H1 (cell line): Measurements from ENCODE around the gene NUDT12. TPM values are rescaled to one million over a fixed set of nuclear protein-coding genes. Genes with fewer than 3 reads are reported as not detected.

Experiments used
- CTCF ChIA-PET: fragments of 300-600 bp; sonication (Branson Sonifier 250); formaldehyde crosslinking; loops from one replicate; lab custom pipeline; 2021; ENCODE audit not compliant: partially characterized antibody; lab: Charles Lee
- POLR2A ChIA-PET: fragments of 300-600 bp; sonication (Branson Sonifier 250); formaldehyde crosslinking; loops from one replicate; lab custom pipeline; 2021; ENCODE audit warnings: inconsistent platforms; ENCODE audit not compliant: partially characterized antibody; lab: Charles Lee
- DNase-seq, 2 experiments: peaks; one replicate each; pipeline versions ENCODE4 v3.0.0 to v3.0.0-alpha.2; 2010 to 2022; ENCODE audit warnings: low spot score in 2 of 2, low read depth in 1 of 2, mixed read lengths in 1 of 2
- FAIRE-seq: peaks from 2 replicates; lab custom pipeline; 2011; peaks lifted over from hg19 to GRCh38; lab: Jason Lieb, UNC
- H2AFZ ChIP-seq: 2 replicates; pipeline ENCODE4 v1.8.1; 2012; ENCODE audit warnings: low read length, inconsistent platforms
- H2AK5ac ChIP-seq: 2 replicates; pipeline ENCODE4 v1.6.1; 2013; ENCODE audit warnings: low read depth, low read length
- H2BK120ac ChIP-seq: replicated peaks from 2 replicates; pipeline ENCODE3; 2013; ENCODE audit warnings: low read depth, low read length, inconsistent platforms
- H2BK12ac ChIP-seq: 2 replicates; pipeline ENCODE4 v1.6.1; 2013; ENCODE audit warnings: low read depth, low read length
- H2BK15ac ChIP-seq: 2 replicates; pipeline ENCODE4 v1.6.1; 2013; ENCODE audit warnings: low read length
- H2BK20ac ChIP-seq: 2 replicates; pipeline ENCODE4 v1.6.1; 2013; ENCODE audit warnings: low read length
- H2BK5ac ChIP-seq: 2 replicates; pipeline ENCODE4 v1.6.1; 2013; ENCODE audit warnings: low read depth, low read length
- H3K14ac ChIP-seq: 2 replicates; pipeline ENCODE4 v1.6.1; 2013; ENCODE audit warnings: inconsistent platforms; ENCODE audit not compliant: insufficient read length
- H3K18ac ChIP-seq: 2 replicates; pipeline ENCODE4 v1.6.1; 2013; ENCODE audit warnings: low read length; ENCODE audit errors: extremely low read depth
- H3K23ac ChIP-seq: 2 replicates; pipeline ENCODE4 v1.6.1; 2013; ENCODE audit warnings: inconsistent platforms; ENCODE audit not compliant: insufficient read length
- H3K23me2 ChIP-seq: 2 replicates; pipeline ENCODE4 v1.6.1; 2013; ENCODE audit warnings: low read depth, low read length
- H3K27ac ChIP-seq: 2 replicates; pipeline ENCODE4 v1.6.1; 2011; ENCODE audit warnings: low read depth, low read length, inconsistent platforms
- H3K27me3 ChIP-seq, 4 experiments: replicated peaks in 1 of 4; 1 replicate in 1 of 4; 2 replicates in 3 of 4; pipeline versions ENCODE4 v1.6.1 to v1.8.1; 2011 to 2013; ENCODE audit warnings: low read length in 3 of 4, mild to moderate bottlenecking in 3 of 4, inconsistent platforms in 2 of 4, mixed read lengths in 2 of 4, moderate library complexity in 1 of 4; ENCODE audit not compliant: control insufficient read depth in 3 of 4, insufficient read depth in 3 of 4; ENCODE audit errors: extremely low read depth in 1 of 4
- H3K36me3 ChIP-seq, 4 experiments: 2 replicates each; pipeline versions ENCODE4 v1.6.1 to v1.8.1; 2011 to 2013; ENCODE audit warnings: mild to moderate bottlenecking in 4 of 4, low read length in 3 of 4, moderate library complexity in 2 of 4, control low read depth in 1 of 4, inconsistent platforms in 1 of 4; ENCODE audit not compliant: insufficient read depth in 4 of 4, control insufficient read depth in 2 of 4
- H3K4ac ChIP-seq: replicated peaks from 2 replicates; pipeline ENCODE3; 2013; ENCODE audit warnings: low read length, low read depth, mixed read lengths, inconsistent platforms; ENCODE audit not compliant: insufficient read length
- H3K4me1 ChIP-seq, 4 experiments: replicated peaks in 1 of 4; 1 replicate in 1 of 4; 2 replicates in 3 of 4; pipeline versions ENCODE4 v1.6.1 to v1.8.1; 2011 to 2013; ENCODE audit warnings: low read length in 3 of 4, inconsistent platforms in 2 of 4, mixed read lengths in 1 of 4; ENCODE audit not compliant: insufficient read depth in 4 of 4, control insufficient read depth in 3 of 4
- H3K4me2 ChIP-seq, 2 experiments: 2 replicates each; pipeline versions ENCODE4 v1.6.1 to v1.8.1; 2011 to 2013; ENCODE audit warnings: low read depth in 2 of 2, low read length in 2 of 2, control low read depth in 1 of 2, inconsistent platforms in 1 of 2, mild to moderate bottlenecking in 1 of 2; ENCODE audit not compliant: insufficient read depth in 1 of 2
- H3K4me3 ChIP-seq, 4 experiments: fragments of 200-600, 300-600 bp in 1 of 4; sonication (generic), shearing (Covaris generic), sonication (Bioruptor Twin) in 1 of 4; 2 replicates each; pipeline versions ENCODE4 v1.5.1 to v1.8.1; 2011 to 2016; ENCODE audit warnings: low read length in 4 of 4, low read depth in 3 of 4, control low read depth in 2 of 4, inconsistent platforms in 2 of 4, mild to moderate bottlenecking in 2 of 4, mixed read lengths in 1 of 4, moderate library complexity in 1 of 4; ENCODE audit not compliant: insufficient read depth in 2 of 4; ENCODE audit errors: extremely low read depth in 1 of 4
- H3K56ac ChIP-seq: replicated peaks from 2 replicates; pipeline ENCODE3; 2013; ENCODE audit warnings: low read depth, mild to moderate bottlenecking, mixed read lengths, low read length, inconsistent platforms; ENCODE audit not compliant: insufficient read length
- H3K79me1 ChIP-seq: 2 replicates; pipeline ENCODE4 v1.6.1; 2013; ENCODE audit warnings: low read depth, low read length, control low read depth
- H3K79me2 ChIP-seq, 2 experiments: 2 replicates each; pipeline versions ENCODE4 v1.6.1 to v1.8.1; 2012 to 2013; ENCODE audit warnings: low read length in 2 of 2, mild to moderate bottlenecking in 2 of 2, inconsistent platforms in 1 of 2; ENCODE audit not compliant: insufficient read depth in 2 of 2, control insufficient read depth in 1 of 2
- H3K9ac ChIP-seq, 4 experiments: replicated peaks in 1 of 4; 1 replicate in 1 of 4; 2 replicates in 3 of 4; pipeline versions ENCODE4 v1.6.1 to v1.8.1; 2011 to 2013; ENCODE audit warnings: low read depth in 3 of 4, low read length in 3 of 4, control low read depth in 2 of 4, mild to moderate bottlenecking in 2 of 4, moderate library complexity in 2 of 4, inconsistent platforms in 1 of 4; ENCODE audit errors: extremely low read depth in 1 of 4
- H3K9me3 ChIP-seq, 2 experiments: 2 replicates each; pipeline versions ENCODE4 v1.6.1 to v1.8.1; 2012 to 2013; ENCODE audit warnings: mild to moderate bottlenecking in 2 of 2, moderate library complexity in 2 of 2, control low read depth in 1 of 2, inconsistent platforms in 1 of 2, low read depth in 1 of 2, low read length in 1 of 2, mixed read lengths in 1 of 2; ENCODE audit not compliant: insufficient read depth in 2 of 2
- H4K20me1 ChIP-seq, 2 experiments: replicated peaks in 1 of 2; 2 replicates each; pipeline versions ENCODE3 to v1.8.1; 2011 to 2013; ENCODE audit warnings: inconsistent platforms in 2 of 2, low read length in 2 of 2, mild to moderate bottlenecking in 1 of 2; ENCODE audit not compliant: insufficient read depth in 2 of 2, control insufficient read depth in 1 of 2
- H4K5ac ChIP-seq: 2 replicates; pipeline ENCODE4 v1.6.1; 2013; ENCODE audit warnings: low read length, low read depth, mixed read lengths, inconsistent platforms; ENCODE audit not compliant: insufficient read length
- H4K8ac ChIP-seq: 2 replicates; pipeline ENCODE4 v1.8.0; 2013; ENCODE audit warnings: mild to moderate bottlenecking, moderate library complexity, low read length, inconsistent platforms; ENCODE audit not compliant: insufficient read depth; ENCODE audit errors: extremely low read depth
- H4K91ac ChIP-seq: replicated peaks from 2 replicates; pipeline ENCODE3; 2013; ENCODE audit warnings: low read length, mixed read lengths, inconsistent platforms; ENCODE audit not compliant: insufficient read length
- CEBPB ChIP-seq: IDR thresholded peaks from 2 replicates; pipeline ENCODE4 v1.6.1; 2012; ENCODE audit warnings: low read depth, low read length
- CREB1 ChIP-seq: IDR thresholded peaks from 2 replicates; pipeline ENCODE4 v1.6.1; 2012; ENCODE audit warnings: inconsistent platforms
- HDAC2 ChIP-seq, 2 experiments: fragments of 300-600 bp in 1 of 2; sonication (generic) in 1 of 2; IDR thresholded peaks; 2 replicates each; pipeline ENCODE4 v1.6.1; 2011 to 2012; ENCODE audit warnings: low read depth in 2 of 2, low read length in 2 of 2, mild to moderate bottlenecking in 2 of 2, moderate library complexity in 2 of 2, borderline replicate concordance in 1 of 2, inconsistent platforms in 1 of 2
- JUN ChIP-seq: IDR thresholded peaks from 2 replicates; pipeline ENCODE4 v1.6.1; 2011; ENCODE audit warnings: low read depth, mild to moderate bottlenecking, improper control_type of control experiment, low read length
- RBBP5 ChIP-seq: IDR thresholded peaks from 2 replicates; pipeline ENCODE4 v1.7.1; 2012; ENCODE audit warnings: low read depth, mild to moderate bottlenecking, inconsistent platforms, low read length, moderate library complexity, borderline replicate concordance
- RFX5 ChIP-seq: IDR thresholded peaks from 2 replicates; pipeline ENCODE4 v1.6.1; 2011; ENCODE audit warnings: low read depth, low read length, improper control_type of control experiment, borderline replicate concordance
- RNF2 ChIP-seq: fragments of 200-900, 300-1000 bp; sonication (generic); IDR thresholded peaks from 2 replicates; pipeline ENCODE4 v1.7.1; 2016; ENCODE audit warnings: borderline replicate concordance, low read depth, mild to moderate bottlenecking, antibody characterized with exemption, low read length; ENCODE audit not compliant: poor library complexity, severe bottlenecking; ENCODE audit errors: missing control alignments
- RXRA ChIP-seq: IDR thresholded peaks from 2 replicates; pipeline ENCODE4 v1.6.1; 2011; ENCODE audit warnings: low read depth, mild to moderate bottlenecking, low read length, moderate library complexity; ENCODE audit not compliant: insufficient read depth
- SAP30 ChIP-seq: fragments of 300-600 bp; sonication (generic); IDR thresholded peaks from 2 replicates; pipeline ENCODE4 v1.7.1; 2012; ENCODE audit warnings: low read length, moderate library complexity, mild to moderate bottlenecking, inconsistent platforms; ENCODE audit not compliant: insufficient read depth, insufficient replicate concordance
- SIRT6 ChIP-seq: IDR thresholded peaks from one replicate; pipeline ENCODE4 v1.7.1; 2012; ENCODE audit warnings: low read length, inconsistent platforms
- SUZ12 ChIP-seq: fragments of 200-600 bp; sonication (generic); IDR thresholded peaks from 2 replicates; pipeline ENCODE4 v1.6.1; 2012; ENCODE audit warnings: mild to moderate bottlenecking, inconsistent platforms, low read length, moderate library complexity, mixed read lengths
- TCF12 ChIP-seq: IDR thresholded peaks from 2 replicates; pipeline ENCODE4 v1.6.1; 2011; ENCODE audit warnings: low read depth, mild to moderate bottlenecking, low read length
- ZNF274 ChIP-seq: IDR thresholded peaks from 2 replicates; pipeline ENCODE4 v1.7.0; 2012; ENCODE audit warnings: low read length, borderline replicate concordance; ENCODE audit errors: extremely low read depth
- polyA plus RNA-seq, 7 experiments: library from polyadenylated mRNA; depleted of rRNA in 3 of 7; stranded (reverse) in 5 of 7; unstranded in 2 of 7; fragments of >200 nt in 5 of 7; fragments of 200-250 nt in 2 of 7; gene quantifications; 1 replicate in 5 of 7; 2 replicates in 1 of 7; 4 replicates in 1 of 7; pipeline versions ENCODE4 v1.2.1 to v1.2.3, GENCODE V29; 2011 to 2013; ENCODE audit warnings: missing spikeins in 2 of 7, mixed read lengths in 2 of 7
- total RNA-seq: library from RNA; stranded (reverse); fragmentation: NEBNext Ultra II Directional; extraction: Animal tissue kit (Norgen Biotek cat#: 25700); gene quantifications from 2 replicates; pipeline ENCODE4 v1.2.1, GENCODE V29; 2021
- TF ChIP-seq, protein P1 (sequence below): IDR thresholded peaks from 2 replicates; pipeline ENCODE4 v1.6.1; 2011; ENCODE audit warnings: low read length, improper control_type of control experiment

NUDT12 gene
- total and polyA plus RNA-seq, 2 of the 8 experiments (the other 6 are each of a cell fraction or from before 2014, with no cell fraction given), result 3.6 to 12.5 TPM

DNA sequence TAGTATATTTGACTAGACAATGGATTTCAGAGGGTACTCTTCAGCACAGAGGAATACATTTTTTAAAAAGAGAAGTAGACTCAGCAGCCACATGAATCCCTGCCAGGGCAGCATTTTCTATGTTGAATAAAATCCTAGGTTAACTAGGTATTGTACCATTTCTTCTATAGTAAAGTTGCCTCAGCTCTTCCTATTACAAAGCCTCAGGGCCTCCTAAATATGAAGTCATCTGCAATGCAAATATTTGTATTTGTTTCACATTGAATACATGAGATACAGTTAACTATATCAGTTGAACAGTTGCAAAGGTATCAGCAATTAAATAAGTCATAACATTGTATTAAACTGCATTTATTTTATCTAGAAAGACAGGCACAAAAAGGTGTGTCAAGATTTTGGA, 59.5 kb downstream of the NUDT12 start:
- Histone ChIP-seq H3K4me3 (no peak overlapping the region), H3K18ac (no peak overlapping the region), H3K4me1 (peaks cover 3 to 11% (median 5%) of the 10 kb centered on the region in 4 experiments; a peak in 6 of 7 replicates), H3K27me3 (no peaks in the 10 kb centered on the region), H3K14ac (no peak overlapping the region), H4K91ac (no peak overlapping the region), H3K56ac (no peak overlapping the region), H2AK5ac (no peak overlapping the region), H3K4me2 (no peak overlapping the region; a peak in 1 of 4 replicates), H3K9ac (no peak overlapping the region), H4K20me1 (no peaks in the 10 kb centered on the region), H4K8ac (no peak overlapping the region), H3K9me3 (no peaks in the 10 kb centered on the region), H3K23ac (no peak overlapping the region), H2AFZ (0 out of 2 replicates have a peak overlapping the region, but pooled peaks have one; percentile 16), H3K27ac (no peak overlapping the region), H3K4ac (no peak overlapping the region), H2BK12ac (no peak overlapping the region), H2BK120ac (no peak overlapping the region), H4K5ac (no peak overlapping the region), H2BK20ac (no peak overlapping the region), H3K36me3 (no peaks in the 10 kb centered on the region), H2BK5ac (no peak overlapping the region), H3K79me2 (no peaks in the 10 kb centered on the region), H2BK15ac (no peak overlapping the region), H3K79me1 (no peaks in the 10 kb centered on the region), H3K23me2 (no peaks in the 10 kb centered on the region)
- DNase-seq (no peak), FAIRE-seq (no peak)
- ChIA-PET POLR2A (no interaction called here), CTCF (interaction anchor here (0.8 to 2.2 kb wide), 3 partner anchors 9 to 16 kb away, joined by 4 to 6 read pairs (median 4); no protein-coding TSS in a partner anchor)
- TF ChIP-seq RNF2 (no peak), CEBPB (no peak), SUZ12 (no peak), TCF12 (no peak), RFX5 (no peak), HDAC2 (IDR thresholded peaks at IDR 0.05; ENCODE audit: borderline replicate concordance in 1 of 2, low read depth in 2 of 2, low read length in 2 of 2) (no peak), JUN (no peak), SIRT6 (no peak), RXRA (no peak), SAP30 (no peak), ZNF274 (no peak), CREB1 (no peak), RBBP5 (no peak)
- TF ChIP-seq, protein P1, sequence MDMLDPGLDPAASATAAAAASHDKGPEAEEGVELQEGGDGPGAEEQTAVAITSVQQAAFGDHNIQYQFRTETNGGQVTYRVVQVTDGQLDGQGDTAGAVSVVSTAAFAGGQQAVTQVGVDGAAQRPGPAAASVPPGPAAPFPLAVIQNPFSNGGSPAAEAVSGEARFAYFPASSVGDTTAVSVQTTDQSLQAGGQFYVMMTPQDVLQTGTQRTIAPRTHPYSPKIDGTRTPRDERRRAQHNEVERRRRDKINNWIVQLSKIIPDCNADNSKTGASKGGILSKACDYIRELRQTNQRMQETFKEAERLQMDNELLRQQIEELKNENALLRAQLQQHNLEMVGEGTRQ, result no peak
